ENCODE measurements around the gene WNT9A.
A peak's percentile ranks its signal among the peaks of the same experiment; 100 is the strongest.

The WNT9A gene

GRCh38 chr1:227939791-227940771 is 7.7 kb downstream of the WNT9A start:
- no peak for DNase-seq

DNA sequence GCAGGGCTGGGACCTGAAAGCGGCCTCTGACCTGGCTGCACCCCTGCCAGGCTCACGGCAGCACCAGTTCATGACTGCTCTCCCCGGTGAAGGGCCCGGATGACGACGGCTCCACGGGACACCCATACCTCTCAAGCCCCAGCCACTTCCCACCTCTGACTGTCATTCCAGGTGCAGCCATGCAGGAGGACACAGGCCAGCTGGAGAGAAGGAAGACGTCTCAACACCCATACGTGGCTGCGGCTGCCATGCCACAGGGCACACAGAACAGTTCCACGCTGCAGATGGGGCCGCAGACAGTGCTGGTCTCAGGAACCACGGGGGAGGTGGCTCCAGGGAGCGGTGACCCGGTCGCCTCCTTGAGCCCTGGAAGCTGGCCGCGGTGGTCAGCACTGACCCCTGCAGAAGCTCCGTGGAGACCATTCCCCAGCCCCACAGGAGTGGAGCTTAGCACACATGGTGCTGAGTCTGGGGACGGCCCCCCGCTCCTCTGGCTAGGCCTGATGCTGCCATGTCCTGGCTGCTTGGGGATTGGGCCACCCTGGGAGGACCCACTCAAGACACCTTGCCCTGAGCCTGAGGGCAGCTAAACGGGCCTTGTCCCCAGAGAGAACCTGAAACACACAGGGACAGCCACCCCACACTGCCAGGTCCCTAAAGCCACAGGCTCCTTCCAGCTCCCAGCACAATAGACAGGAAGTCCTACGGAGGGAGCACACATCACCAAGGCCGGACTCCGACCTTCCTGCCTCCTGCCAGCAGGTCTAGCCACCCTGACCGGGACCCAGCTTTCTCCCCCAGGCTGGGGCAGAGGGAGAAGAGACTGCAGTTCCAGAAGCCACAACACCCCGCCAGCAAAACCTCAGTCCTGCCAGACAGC is 8.6 kb downstream of the WNT9A start:
- no peak for DNase-seq

DNA sequence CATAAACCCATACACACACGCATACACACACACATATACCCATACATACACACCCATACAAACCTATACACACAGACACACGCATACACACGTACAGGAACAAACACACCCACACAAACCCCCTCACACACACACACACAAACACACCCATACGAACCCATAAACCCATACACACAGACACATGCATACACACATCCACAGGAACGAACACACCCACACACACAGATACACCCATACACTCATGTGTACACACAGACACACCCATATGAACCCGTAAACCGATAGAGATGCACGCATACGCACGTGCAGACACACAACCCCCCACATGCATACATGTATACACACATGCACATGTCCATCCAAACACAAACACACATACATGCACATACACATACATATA is 9.5 kb downstream of the WNT9A start:
- DNase-seq: no peak

DNA sequence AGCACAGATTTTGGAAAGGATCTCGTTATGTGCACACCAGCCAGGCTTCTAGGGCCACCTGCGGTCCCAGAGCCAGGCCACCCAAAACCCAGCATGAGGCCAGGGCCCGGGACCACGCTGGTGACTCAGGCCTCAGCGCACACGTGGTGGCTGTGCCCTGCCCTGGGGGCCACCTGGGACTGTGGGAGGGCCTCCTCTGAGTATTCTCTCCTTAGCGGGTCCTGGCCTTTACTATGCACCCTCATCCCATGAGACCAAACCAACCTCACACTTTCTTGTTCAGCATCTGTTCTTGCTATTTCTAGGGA is 9.9 kb downstream of the WNT9A start:
- no peak for DNase-seq

GRCh38 chr1:227937031-227937837 is 10.5 kb downstream of the WNT9A start:
- no peak for DNase-seq

DNA sequence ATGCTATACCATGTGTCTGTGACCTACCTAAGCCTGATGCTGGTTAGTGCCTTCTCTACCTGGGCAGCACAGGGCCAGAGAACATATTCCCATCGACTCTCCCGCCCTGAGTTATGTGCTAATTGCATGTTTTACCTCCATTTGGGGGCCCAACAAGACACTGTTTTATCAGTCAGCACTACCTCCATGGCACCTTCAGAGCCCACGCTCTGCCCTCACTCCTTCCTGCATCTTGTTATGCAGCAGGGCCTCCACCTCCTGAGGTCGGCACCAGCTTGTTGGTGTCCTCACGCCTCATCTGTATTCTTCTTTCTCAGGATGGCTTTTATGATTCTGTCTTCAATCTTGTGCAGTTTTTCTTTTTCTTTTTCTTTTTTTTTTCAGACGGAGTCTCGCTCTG is 11.9 kb downstream of the WNT9A start:
- no peak for DNase-seq

DNA sequence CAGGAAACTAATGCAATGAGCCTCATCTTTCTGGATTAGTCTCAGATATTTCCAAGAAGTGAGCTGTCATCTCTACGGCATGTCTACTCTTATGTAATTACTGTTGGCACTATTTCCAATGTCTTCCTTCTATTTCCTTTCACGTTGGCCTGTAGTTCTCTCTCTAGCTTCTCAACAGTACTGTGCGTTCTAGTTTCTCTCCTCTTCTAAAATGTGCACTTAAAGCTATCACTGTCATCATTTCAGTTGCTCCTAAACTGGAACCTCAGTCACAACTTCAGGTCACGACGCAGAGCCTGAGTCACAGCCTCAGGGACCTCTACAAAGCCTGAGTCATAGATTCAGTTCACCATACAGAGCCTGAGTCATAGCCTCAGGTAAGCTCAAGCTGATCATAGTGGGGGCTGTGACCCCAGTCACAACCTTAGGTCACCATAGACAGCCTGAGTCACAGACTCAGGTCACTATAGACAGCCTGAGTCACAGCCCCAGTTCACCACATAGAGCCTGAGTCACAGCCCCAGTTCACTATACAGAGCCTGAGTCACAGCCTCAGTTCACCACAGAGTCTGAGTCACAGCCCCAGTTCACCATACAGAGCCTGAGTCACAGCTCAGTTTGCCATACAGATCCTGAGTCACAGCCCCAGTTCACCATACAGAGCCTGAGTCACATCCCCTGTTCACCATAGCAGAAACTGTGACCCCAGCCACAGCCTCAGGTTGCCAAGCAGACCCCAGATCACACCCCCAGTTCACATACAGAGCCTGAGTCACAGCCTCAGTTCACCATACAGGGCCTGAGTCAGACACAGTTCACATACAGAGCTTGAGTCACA is 13.0 kb downstream of the WNT9A start:
- peak; percentile 58 for DNase-seq

- DNase-seq: no peak
Measured at GRCh38 chr1:227929751-227930472, 17.8 kb downstream of the WNT9A start.

GRCh38 chr1:227928811-227929375 is 18.8 kb downstream of the WNT9A start:
- DNase-seq: no peak

DNA sequence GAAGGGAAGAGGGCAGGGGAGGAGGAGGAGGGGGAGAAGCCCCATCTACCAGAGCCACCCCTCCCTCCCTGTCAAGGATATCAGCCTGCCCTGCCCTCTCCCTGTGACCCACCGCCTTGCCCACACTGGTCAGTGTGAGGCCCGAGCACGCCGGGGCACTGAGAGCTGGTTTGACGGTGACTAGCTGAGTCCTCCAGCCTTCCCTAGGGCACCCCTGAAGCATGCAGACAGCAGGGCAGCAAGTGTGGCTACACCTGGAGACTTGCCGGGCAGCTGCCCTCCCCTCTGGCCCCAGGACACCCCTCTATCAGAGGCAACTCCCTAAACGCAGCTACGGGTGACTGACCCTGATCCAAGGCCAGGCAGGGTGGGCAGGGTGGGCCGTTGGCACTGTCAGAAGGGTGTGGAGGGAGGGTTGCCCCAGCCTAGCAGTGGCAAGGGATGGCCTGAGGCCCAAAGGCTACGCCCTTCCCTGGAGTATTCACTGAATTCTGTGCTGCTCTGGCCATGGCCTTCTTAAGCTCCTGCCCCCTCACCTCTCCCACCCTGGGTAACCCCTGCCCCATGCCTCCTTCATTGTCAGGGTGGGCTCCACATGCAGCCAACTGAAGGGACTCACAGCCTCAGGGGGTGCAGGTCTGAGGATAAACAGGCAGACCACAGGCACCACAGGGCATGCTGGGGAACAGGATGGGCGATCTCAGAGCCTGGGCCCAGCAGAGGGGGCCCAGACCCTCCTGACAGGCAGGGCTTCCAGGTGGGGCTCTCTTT is 19.6 kb downstream of the WNT9A start:
- no peak for DNase-seq

GRCh38 chr1:227926896-227927885 is 20.5 kb downstream of the WNT9A start:
- DNase-seq: no peak

DNA sequence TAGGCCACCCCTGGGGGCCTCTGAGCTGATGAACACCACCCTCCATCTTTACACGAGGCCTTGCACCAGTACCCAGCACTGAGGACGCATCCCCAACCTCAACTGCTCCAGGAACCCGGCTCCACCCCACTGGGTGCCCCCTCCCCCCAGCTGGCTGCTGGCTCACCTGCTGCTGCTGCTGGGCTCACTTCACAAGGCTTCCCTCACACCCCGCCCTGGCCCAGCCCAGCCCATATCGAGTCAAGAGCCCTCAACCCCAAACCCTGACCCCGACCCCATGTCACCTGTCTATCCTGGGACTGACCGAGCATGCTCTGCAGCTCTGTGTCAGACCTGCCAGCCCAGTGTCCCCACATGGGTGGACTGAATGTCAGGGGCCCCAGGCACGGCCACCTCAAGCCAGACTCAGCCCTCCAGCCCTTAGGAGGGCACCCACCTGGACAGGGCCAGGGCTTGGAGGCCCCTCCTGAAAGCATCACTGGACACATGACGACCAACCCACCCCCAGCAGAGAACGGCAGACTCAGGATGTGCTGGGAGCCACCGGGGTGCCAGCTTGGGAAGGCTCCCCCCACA is 21.4 kb downstream of the WNT9A start:
- no peak for DNase-seq

DNA sequence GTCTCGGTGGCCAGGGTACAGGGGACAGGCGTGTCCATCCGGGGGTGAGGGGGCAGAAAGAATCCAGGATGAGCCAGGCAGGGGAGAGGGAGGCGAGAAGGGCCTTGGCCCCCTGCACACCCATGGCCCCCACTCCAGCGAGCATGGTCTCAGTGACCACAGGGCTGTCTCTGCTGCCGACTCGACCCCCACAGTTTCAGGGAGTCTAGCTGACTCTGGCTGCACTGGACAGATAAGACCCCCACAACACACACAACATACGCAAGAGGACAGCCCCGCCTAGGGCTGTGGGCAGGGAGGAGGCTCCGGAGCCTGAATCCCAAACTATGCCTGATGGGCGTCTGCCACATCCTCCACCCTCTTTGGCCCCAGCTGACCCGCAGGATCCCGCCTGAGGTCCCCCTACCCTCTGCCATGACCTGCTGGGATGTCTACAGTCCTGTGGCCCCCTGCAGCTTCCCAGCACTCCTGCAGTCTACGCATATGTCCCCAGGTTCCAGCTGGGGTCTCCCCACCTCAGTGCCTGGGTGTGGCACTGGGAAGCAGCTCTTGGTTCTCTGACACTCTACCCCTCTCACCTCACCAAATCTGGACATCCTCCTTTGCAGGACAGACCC is 22.0 kb downstream of the WNT9A start:
- no peak for DNase-seq

GRCh38 chr1:227924833-227925574 is 22.7 kb downstream of the WNT9A start:
- no peak for DNase-seq

DNA sequence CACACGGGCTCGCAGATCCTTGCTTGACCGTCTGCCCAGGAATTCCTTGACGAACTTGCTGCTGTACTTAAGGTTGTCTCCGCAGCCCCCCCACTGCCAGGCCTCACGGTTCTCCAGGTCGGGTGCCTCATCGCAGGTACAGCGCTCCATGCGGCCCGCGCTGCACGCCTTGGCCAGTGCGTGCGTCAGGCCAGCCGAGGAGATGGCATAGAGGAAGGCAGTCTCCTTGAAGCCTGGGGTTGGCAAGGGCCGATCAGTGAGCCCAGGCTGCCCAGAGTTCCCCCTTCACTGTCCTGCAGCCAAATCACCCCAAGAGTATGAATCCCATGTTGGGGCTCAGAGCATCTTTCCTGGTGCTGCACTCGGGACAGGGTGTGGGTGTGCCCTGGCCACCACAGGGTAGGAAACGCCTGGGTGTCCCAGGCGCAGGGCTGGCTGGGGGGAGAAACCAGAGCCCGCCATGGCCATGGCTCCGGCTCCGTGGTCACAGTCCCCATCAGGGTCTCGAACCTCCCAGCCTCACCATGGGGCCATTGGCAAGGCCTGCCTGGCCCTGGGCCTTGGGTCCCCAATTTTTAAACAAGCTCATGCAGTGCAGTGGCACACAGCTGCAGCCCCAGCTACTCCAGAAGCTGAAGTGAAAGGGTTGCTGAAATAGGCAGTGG is 23.4 kb downstream of the WNT9A start:
- DNase-seq: no peak

GRCh38 chr1:227923353-227924167 is 24.2 kb downstream of the WNT9A start:
- DNase-seq: no peak
